ENCODE data around the gene ADAM12. TPM values are rescaled to one million over a fixed set of nuclear protein-coding genes. Genes with fewer than 3 reads are reported as not detected.

Gene ADAM12
- total RNA-seq, 1 donor: under 0.01 TPM

- peak; percentile 21 to 100 (median 98) for DNase-seq (ENCODE audit: low read depth in 2 of 3, low spot score in 2 of 3)
These were observed 346.5 kb downstream of the ADAM12 start for GRCh38 chr10:126041804-126042231.

DNA sequence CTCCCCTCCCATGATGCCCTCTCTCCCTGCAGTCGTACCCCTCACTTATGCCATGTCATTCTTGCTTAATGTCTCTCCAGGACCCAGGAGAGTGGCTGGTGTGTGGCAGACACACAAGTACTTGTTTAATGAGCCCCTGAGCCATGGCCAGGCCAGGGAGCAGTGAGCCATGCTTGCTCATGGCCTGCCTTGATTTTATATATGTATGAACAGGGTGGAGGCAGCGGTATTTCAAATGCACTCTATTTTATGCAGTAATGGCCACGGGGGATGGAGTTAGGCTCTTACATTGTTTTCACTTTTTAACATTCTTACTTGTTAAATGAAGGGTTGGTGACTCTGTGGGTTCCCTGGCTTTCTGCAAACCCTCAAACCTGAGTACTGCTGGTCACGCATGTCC, 347.2 kb downstream of the ADAM12 start:
- no peak for DNase-seq (ENCODE audit: low read depth in 2 of 3, low spot score in 2 of 3)

DNA sequence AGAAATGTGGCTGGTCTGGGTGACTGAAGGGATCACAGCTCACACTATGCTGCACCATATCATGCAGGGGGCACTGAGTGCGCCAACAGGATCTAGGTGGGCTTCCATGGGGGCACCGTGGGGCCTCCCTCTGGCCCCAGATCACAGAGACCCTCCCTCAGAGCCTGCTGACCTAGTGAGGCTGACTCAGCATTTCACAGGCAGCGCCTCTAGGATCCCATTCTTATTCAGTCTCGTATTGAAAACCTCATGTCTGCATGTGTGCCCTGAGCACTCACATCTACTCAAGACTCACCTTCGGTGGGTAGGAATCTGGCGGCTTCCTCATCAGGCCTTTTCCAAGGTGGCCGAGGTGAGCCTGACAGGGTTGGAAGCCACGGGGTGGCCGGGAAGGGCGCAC, 350.3 kb downstream of the ADAM12 start:
- no peak for DNase-seq (ENCODE audit: low read depth in 2 of 3, low spot score in 2 of 3)

DNA sequence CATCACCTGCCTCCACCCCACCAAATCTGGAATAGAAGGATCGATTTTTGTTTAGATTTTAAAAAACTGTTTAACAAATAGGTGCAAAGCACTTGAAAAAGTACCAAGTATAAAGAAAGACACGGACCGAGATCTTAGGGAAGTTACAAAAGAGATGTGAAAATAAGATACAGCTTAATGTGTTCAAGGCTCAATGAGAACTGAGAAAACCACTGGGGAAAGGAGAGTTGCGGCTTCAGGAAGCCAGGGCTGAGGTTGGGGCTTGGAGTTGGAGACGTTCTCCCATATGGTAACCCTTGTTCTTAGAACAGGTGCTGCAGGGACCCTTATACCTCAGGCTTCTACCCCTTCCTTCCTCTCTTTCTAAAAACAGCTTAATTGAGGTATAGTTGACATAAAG, 351.8 kb downstream of the ADAM12 start:
- peak in 1 of 3 donors; percentile 9 for DNase-seq (ENCODE audit: low read depth in 2 of 3, low spot score in 2 of 3)

GRCh38 chr10:126034586-126034985, 353.7 kb downstream of the ADAM12 start:
- no peak for DNase-seq (ENCODE audit: low read depth in 2 of 3, low spot score in 2 of 3)

DNA sequence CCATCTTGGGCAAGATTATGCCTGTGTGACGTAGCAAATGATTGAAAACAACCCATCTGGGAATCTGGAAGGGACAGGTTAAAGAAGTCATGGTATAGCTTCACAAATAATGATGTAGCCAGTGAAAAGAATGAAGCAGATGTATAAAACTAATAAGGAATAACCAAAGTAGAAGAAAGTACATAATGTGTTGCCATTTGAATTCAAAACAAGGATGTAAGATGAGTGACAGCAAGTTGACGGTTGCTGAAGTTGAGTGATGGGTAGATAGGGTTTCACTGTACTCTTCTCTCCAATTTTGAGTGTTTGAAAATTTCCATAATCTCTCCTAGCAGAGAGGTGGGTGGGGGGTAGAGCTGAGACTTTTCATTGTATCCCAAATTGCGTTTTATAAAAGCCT, 358.3 kb downstream of the ADAM12 start:
- DNase-seq (ENCODE audit: low read depth in 2 of 3, low spot score in 2 of 3): no peak

DNA sequence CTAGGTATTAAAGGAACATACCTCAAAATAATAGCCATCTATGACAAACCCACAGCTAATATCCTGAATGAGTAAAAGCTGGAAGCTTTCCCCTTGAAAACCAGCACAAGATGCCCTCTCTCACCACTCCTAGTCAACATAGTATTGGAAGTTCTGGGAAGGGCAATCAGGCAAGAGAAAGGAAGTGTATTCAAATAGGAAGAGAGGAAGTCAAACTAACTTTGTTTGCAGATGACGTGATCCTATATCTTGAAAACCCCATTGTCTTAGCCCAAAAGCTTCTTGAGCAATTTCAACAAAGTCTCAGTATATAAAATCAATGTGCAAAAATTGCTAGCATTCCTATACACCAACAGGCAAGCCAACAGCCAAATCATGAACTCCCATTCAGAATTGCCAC, 360.6 kb downstream of the ADAM12 start:
- no peak for DNase-seq (ENCODE audit: low read depth in 2 of 3, low spot score in 2 of 3)

DNA sequence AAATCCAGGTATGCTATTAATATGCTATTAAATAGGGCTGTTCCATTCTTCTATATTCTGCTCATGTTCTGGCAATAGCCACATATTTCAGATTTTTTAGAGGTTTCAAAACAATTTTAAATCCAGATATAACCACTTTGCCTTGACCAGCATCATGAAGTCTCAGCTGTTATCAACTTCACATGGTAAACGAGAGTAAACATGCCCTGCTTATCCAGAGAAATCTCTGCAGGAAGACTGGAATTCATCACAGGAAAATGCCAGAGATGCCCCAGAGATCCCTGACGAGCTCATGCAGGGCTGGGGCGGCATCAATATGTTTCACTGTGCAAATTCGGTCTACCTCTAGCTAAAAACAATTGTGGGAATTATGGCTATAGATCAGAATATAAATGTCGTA, 365.4 kb downstream of the ADAM12 start:
- no peak for DNase-seq (ENCODE audit: low read depth in 2 of 3, low spot score in 2 of 3)

DNA sequence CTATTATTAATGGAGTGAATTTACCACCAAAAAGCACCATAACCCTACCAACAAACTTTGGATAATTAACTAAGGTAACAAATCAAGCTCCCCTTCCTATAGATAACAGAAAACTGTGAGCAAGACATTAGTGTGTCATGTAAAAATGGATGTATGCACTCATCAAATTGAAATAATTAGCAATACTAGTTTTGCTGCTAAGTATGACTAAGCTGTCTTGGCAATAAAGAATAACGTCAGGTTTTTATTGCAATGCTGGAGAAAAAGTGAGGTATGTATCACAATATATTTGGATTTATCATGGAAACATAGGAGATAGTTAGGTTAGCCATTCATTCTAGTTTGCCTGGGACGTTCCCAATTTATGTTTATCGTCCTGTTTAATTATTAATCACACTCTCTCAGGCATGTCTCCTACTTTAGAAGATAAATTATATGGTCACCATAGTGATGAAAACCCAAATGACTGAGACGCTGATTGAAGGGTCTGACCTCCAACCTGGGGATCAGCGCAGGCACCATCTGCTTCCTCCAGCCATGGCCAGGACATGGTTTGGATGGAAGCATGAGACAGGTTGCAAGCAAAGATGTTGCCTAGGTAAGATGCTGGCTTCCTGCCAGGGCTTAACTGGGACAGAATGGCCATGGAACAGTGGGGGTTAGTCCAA, 366.3 kb downstream of the ADAM12 start:
- DNase-seq (ENCODE audit: low read depth in 2 of 3, low spot score in 2 of 3): no peak

DNA sequence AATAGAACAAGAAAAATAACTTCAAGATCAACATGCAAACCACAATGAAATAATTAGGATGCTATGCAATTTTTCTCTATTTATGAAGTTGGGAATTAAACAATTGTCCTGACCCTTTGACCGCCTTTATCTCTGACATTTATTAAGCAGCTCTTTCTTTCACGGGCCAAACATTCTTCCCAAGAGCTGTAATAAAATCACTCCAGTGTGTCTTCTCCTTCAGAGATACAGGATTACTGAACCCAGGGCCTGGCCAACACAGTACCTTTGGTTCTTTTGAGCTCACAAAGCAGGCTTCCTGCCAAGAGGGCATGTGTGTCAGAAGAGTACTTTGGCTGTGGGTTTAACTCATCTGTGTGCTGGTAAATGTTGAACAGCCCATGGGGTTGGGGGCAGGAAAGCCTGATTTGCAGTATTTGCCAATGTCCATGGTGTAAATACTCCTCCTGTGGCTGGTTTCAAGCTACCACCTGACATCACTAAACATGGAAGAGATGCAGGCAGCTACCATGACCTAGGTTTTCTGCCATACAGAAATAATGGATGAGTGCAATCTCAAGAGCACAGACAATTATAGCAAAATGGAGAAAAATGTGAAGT, 370.2 kb downstream of the ADAM12 start:
- no peak for DNase-seq (ENCODE audit: low read depth in 2 of 3, low spot score in 2 of 3)

- no peak for DNase-seq (ENCODE audit: low read depth in 2 of 3, low spot score in 2 of 3)
These were observed 371.4 kb downstream of the ADAM12 start for GRCh38 chr10:126016882-126017281.

DNA sequence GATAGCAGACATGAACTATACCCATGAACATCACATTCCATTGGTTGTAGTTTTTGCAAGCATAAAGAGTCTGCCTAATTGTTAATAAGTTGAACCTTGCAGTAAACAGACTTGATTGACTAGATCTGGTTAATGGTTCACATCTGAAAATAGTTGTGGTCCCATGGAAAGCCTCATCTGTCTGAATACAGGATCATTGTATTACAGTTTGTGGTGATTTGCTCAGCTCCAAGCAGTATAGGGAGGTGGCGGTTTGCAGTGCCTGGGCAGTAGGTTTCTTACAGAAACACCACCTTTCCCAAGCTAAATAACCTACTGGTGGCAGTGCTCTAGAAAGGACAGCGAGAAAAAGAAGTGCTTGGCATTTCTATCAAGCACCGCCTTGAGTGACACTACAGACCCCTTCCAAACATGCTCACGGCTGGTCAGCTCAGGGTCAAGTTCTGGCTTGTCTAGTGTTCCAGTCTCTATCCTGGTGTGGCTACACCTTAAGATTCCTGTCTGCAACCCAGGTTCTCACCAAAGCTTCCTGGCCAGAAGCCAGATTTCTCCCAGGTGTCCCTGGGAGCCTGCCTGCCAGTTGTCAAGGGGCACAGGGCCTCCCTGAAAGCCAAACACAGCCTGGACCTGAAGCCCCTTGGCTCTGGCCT, 372.0 kb downstream of the ADAM12 start:
- no peak for DNase-seq (ENCODE audit: low read depth in 2 of 3, low spot score in 2 of 3)

DNA sequence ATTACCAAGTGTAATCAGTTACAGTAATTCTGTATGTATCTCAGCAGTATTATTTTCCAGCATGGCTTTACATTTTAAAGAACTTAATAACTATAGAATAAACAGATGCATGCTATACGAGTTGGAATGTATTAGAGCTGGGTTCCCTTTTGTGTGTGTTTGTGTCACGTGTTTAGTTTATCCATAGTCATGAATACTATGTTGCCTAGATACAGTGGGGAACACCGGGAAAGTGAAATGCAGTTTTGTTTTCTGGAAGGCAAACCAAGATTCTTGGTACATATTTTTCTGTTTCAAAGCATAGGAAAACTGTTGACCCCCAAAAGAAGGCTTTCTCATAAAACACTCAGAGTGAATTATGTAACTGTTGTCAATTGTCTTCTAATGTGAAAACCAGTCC, 372.9 kb downstream of the ADAM12 start:
- DNase-seq (ENCODE audit: low read depth in 2 of 3, low spot score in 2 of 3): no peak

DNA sequence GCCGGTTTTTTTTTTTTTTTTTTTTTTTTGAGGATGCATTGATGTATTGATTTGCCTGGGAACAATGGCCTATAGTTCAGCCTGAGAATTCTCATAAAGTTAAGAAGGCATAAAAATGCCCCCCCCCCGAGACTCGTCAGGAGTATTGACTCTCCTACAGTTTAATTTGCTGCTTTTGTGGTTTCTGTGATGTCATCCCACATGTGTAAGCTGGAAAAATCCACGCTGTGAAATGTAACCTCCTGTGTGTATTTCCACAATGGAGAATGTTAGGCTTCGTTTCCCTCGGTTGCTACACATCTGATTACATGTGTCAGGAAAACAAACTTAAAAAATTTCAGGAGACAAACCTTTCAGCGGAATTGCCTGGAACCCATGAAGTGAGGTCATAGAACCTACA, 374.0 kb downstream of the ADAM12 start:
- no peak for DNase-seq (ENCODE audit: low read depth in 2 of 3, low spot score in 2 of 3)

DNA sequence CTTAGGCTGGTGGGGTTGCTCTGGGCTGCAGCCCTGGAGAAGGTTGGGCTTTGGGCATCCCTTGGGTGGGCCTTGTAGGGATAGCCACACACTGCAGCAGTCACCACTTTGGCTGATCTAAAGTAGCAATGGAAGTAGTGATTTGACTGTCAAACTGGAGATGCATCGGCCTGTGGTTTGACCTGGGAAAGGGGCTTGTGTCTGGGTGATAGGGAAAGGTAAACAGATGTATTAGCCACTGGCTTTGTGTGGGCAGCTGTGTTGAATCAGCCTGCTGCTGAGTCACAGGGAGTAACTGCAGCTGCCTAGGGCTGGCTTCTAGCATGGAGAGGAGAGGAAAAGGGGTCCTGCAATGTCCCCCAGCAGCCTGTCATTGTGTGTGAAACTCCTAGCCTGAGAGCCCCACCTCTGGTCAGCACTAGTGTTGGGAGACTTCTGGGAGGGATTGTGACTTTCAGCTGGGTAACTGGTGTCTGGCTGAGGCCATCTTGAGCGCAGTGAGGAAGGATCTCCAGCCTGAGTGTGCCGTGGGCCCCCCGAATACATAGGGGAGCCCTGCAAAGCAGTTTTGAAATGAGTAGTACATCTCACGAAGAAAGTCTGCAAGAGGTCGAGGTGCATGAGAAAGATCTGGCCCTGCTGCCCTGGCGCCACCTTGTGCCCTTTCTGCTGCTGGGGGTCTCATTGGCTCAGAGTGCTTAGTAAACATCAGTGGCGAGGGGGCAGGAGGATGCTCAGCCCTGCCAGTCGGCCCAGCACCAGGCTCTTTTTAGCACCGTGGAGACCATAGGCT, 374.6 kb downstream of the ADAM12 start:
- DNase-seq (ENCODE audit: low read depth in 2 of 3, low spot score in 2 of 3): peak in 1 of 3 donors; percentile 13

DNA sequence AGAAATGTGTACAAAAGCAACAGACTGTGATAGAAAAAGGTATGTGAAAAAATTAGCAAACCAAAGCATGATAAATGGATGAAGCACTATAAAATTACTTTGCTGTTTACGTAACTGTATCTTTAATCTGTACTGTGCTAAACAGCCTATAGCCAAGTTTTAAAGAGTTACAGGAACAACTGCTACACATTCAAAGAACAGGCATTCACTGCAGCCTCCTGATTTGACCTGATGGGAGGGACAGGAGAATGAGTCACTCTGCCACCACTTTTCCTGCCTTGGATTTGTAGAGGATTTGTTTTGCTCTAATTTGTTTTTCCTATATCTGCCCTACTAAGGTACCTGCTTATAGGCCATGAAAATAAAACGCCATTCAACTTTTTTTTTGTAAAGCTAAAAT, 375.8 kb downstream of the ADAM12 start:
- no peak for DNase-seq (ENCODE audit: low read depth in 2 of 3, low spot score in 2 of 3)

- DNase-seq (ENCODE audit: low read depth in 2 of 3, low spot score in 2 of 3): no peak
These were observed 376.3 kb downstream of the ADAM12 start for GRCh38 chr10:126011995-126012394.

DNA sequence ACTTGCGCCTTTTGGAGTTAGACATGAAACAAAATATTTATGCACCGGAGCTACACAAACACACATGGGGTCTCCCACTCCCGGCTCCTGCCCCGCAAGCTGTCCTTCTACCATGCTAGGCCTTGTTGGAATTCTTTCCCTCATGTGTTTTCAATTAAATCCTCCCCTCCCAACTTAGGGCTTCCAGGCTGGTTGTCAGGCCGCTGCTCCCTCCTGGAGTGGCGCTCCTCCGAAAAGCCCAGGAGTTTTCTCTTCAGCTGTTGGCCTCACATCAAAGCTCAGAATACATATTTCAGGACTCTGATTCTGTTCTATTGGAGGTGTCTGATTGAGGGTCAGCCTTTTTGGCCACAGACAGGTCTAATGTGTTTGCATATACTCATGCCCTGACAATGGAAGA, 378.6 kb downstream of the ADAM12 start:
- DNase-seq (ENCODE audit: low read depth in 2 of 3, low spot score in 2 of 3): no peak

- DNase-seq (ENCODE audit: low read depth in 2 of 3, low spot score in 2 of 3): no peak
These were observed 381.4 kb downstream of the ADAM12 start for GRCh38 chr10:126006906-126007305.

- DNase-seq (ENCODE audit: low read depth in 2 of 3, low spot score in 2 of 3): no peak
These were observed 382.0 kb downstream of the ADAM12 start for GRCh38 chr10:126006264-126006663.

GRCh38 chr10:126004752-126005151, 383.5 kb downstream of the ADAM12 start:
- no peak for DNase-seq (ENCODE audit: low read depth in 2 of 3, low spot score in 2 of 3)
